HG03457 (cell line): ENCODE measurements around the gene POLE.

Experiments used
- ATAC-seq: cut with Tn5 transposase; IDR thresholded peaks from one replicate; pipeline ENCODE4 v1.9.1; 2021; ENCODE audit warnings: moderate number of reproducible peaks; ENCODE audit not compliant: unreplicated experiment

Gene POLE

DNA sequence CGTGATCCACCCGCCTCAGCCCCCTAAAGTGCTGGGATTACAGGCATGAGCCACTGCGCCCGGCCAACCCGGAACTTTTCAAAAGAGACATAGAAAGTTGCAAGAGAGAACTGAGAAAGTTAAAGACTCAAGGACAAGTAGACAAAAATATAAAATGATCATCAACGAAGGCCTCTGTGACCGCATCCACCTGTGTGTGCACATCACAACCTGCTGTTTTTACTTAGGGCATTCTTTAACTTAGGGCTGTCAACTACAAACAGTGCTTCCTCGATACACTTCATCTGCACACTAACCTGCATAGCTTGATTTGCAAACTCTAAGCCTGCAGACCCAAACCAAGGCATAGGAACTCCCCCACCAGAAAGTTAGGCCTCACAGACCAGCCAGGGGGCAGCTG, 53.7 kb downstream of the POLE start:
- no peak for ATAC-seq

DNA sequence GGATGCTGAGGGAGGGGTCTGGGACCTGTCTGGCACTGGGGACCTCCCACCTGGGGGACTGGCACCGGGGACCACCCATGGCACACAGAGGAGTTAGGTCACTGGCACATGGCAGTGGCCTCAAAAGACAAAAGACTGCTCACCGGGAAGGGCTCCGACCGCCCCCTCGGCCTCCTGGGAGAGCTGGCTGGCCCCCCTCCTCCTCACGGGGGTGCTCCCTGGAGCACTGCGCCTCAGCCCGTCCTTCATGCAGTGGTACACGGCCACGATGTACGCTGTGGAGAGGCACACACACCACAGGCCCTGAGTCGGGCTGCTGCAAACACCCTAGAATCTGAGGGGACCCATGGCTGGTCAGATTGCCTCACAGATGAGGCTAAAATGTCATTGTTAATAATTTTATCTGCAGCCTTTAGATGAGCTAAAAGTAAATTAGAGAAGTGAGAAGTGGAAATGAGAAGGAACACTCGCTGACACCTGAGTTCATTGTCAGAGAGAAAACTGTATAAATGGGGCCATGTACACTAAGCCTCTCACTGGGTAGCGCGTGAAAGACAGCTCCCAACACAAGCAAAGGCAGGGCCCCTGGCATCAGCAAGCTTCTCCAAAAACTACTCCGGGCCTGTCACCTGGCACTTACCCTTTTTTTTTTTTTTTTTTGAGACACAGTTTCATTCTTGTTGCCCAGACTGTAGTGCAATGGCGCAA, 54.5 kb downstream of the POLE start:
- ATAC-seq: no peak

DNA sequence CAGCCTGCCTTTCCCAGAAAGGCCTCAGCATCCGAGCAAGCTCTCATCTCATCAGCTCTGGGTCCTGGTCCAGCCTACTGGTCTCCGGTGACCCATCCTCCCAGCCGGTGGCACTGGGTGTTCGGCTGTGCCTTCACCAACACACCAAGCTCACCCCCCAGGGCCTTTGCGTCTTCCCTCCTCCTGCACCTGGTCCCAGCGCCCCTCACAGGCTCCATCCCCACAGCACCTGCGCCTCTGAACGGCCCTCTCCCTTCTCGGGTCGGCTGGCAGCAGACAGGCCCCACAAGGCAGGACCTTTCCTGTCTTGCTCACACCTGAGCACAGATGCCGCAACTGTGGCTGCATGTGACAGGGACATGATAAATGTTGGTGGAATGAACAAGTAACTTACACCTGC, 55.5 kb downstream of the POLE start:
- no peak for ATAC-seq

GRCh38 chr12:132630672-132631071, 56.5 kb downstream of the POLE start:
- ATAC-seq: no peak

GRCh38 chr12:132629330-132629729, 57.8 kb downstream of the POLE start:
- no peak for ATAC-seq

DNA sequence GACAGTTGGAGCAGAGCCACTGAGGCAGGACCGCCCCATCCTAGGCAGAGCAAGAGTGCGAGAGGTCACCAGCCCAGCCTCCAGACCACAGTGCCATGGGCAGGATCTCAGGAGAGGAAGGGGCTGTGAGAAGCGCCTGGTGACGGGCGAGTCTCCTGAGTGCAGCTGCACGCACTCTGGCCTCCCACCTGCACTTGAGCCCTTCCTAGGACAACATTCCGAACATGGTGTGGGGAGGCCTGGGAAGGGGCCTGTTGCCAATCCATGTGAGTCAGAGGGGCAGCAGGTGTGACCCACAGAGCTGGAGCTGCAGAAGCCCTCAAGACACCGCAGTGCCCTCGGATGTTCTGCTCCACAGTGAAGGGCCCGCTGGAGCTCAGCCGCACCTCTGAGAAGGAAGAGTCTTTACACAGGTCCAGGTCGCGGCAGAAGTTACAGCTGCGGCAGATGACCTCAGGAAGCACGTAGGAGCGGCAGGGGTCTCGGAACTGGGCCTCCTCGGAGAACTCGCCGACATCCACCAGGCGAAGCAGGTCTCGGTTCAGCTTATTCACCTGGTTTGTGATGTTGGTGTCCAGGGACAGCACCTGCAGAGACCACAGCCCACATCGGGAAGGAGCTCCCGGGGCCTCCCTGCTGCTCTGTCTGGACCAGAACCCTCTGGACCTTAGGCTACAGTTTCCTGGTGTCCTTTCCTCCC, 61.3 kb downstream of the POLE start:
- no peak for ATAC-seq

DNA sequence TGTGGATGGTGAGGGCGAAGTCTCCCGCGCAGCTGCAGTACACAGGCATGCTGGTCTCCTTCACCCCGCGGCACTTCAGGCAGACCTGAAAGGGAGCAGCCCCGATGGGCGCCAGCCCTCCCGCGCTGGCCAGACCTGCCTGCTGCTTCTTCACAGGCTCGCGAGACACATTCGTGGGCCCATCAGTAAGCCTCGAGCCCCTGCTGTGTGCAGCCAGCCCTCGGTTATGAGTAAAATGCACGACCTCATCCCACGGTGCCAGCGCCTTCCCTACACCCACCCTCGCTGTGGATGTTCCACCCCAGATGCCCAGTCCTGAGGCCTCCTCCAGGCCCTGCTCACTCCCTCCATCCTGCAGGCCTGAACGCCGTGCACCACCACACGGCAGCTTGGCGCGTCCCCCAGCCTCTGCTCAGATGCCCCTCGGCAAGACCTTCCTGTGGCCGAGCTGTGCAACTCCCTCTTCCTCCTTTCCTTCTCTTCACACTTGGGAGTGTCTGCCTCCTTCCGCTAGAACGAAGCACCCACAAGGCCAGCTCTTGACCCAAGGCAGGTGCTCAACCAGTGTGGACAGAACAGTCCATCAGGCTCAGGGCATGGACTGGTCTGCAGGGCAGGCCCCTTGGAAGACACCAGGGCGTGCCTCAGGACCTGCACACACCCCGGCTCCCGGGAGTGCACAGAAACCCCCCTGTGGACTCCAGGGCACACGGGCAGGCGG, 62.1 kb downstream of the POLE start:
- ATAC-seq: no peak

DNA sequence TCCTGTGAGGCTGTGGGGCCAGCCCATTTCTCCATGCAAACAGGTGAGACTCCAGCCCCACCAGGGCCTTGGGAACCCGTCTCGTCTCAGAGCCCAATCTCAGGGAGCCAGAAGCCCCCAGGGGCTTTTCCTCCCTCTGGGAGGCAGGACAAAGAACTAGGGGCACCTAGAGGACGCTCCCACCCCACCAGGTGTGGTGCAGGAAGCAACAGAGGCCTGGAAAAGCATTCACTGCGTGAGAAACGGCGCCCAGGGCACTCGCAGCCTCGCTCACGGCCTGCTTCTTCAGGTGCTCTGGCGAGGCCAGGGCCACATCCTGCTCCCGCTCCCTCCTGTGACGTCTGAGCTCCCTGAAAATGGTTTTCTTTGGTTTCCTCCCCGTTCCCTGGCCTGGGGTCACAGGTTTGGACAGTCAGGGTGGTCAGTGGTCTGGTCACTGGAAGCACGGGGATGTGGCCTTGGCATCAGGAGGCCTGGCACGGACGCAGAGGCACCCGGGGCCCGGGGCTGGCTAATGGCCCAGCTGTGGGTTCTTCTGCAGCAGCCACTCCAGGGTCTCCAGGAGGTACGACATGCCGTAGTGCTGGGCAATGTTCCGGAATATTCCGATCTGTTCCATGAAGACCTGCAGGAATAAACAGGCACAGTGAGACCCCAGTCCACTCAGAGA, 62.8 kb downstream of the POLE start:
- ATAC-seq: no peak

DNA sequence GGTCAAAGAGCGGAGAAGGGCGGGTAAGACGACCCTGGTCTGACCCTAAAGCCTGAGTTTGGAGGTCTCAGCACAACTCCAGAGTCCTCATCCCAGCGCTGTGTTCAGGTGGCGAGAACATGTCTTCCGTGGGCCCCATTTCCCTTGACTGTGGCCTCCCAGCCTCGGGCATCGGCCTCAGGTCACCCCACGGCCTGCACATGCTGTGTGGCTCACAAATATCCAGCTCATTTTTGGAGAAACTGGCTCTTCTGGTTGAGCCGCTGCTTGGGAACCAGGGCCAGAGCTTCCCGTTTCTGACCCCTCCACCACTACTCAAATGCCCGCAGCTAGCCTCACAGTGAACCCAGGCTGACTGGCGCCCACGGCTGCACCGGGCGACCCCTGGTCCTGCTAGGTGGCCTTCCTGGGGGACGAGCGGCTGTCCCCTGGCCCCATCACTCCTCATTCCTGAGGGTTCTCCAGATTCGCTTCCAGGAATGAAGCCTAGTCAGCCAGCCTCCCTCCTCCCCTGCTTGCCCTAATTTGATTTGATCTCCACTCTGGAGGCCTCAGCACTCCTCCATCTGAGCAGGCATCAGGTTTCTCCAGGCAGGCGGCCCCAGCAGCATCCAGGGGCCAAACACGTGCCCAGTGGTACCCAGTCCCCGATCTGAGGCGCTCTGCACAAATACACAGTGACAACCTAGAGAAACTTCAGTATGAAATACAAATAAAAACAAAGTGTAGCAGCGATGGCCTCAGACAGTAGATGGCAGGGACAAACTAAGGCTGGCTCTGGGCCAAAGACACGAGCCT, 63.9 kb downstream of the POLE start:
- no peak for ATAC-seq

- ATAC-seq: no peak
These were observed 64.6 kb downstream of the POLE start for GRCh38 chr12:132622437-132623071.

DNA sequence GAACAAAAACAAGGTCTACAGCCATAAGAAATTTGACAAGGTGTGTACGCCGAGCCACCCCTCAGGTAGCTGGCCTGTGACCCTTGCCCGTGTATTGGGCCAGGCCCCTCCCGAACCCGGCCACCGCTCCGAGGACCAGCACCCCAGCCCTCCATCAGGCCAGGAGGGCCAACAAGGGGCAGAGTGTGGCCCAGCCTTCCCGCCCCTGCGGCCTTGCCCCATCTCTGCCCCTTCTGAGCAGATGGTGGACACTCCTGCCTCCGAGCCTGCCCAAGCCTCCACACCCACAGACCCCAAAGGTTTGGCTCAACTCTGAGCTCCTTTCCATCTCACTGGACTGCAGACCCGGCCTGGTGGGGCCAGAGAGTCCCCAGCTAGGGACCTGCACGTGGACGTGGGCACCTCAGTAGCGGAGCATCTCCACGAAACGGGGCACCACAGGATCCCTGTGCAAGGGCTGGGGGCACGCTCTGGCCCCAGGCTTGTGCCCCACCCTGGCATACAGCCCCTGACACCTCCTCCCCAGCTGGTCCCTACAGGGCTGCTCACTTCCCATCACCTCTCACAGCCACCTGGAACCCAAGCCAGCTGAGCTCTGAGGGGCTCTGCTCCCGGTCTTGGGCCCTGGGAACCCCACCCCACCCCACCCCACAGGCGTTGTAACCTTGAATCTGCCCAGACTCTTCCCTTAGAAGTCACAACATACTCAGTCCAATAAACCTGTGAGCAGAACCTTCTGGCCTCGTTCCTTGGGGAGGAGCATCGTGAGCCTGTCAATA, 65.3 kb downstream of the POLE start:
- no peak for ATAC-seq

DNA sequence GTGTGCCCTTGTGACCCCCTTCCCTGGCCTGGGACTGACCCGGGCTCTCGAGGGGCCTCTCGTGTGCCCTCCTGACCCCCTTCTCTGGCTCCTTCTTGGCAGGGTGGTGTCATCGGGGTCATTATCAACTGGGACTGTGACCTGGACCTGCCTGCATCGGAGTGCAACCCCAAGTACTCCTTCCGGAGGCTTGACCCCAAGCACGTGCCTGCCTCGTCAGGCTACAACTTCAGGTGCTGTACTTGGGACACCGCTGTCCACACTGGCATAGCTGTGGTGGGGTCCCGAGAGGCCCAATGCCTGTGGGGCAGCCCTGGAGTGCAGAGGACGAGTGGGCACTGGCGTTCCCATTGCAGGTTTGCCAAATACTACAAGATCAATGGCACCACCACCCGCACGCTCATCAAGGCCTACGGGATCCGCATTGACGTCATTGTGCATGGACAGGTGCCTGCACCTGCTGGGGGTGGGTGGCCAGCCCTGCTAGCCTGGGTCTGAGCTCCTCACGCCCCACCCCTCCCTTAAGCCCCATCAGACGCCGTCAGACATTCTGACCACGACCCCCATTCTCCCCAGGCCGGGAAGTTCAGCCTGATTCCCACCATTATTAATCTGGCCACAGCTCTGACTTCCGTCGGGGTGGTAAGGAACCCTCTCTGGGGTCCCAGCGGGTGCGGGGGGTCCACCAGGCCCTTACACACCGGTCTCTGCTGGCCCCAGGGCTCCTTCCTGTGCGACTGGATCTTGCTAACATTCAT, 66.1 kb downstream of the POLE start:
- ATAC-seq: no peak

DNA sequence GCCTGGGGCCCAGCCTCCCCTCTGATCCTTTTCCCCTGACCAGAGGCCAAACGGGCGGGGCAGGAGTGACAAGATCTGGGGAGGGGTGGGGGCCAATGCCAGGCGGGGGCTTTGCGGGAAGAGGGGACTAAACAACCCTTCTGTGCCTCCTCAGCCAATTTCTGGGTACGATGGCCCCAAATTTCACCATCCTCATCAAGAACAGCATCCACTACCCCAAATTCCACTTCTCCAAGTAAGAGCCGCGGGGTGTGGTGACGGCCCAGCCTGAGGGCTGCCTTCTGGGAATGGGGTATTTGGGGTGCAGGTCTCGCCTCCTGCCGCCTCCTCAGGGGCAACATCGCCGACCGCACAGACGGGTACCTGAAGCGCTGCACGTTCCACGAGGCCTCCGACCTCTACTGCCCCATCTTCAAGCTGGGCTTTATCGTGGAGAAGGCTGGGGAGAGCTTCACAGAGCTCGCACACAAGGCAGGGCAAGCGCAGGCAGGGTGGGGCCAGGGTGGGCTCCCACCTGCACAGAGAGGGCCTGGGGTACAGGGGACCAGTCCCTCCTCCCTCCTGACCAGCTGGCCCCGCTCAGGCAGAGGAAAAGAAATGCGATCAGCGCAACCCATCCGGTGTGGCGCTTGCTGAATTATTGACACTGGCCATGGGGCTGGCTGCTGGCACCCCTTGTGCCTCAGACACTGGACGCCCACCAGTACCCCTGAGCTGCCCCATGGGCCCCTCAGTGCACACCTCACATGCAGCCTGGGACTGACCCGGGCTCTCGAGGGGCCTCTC, 66.8 kb downstream of the POLE start:
- ATAC-seq: no peak

DNA sequence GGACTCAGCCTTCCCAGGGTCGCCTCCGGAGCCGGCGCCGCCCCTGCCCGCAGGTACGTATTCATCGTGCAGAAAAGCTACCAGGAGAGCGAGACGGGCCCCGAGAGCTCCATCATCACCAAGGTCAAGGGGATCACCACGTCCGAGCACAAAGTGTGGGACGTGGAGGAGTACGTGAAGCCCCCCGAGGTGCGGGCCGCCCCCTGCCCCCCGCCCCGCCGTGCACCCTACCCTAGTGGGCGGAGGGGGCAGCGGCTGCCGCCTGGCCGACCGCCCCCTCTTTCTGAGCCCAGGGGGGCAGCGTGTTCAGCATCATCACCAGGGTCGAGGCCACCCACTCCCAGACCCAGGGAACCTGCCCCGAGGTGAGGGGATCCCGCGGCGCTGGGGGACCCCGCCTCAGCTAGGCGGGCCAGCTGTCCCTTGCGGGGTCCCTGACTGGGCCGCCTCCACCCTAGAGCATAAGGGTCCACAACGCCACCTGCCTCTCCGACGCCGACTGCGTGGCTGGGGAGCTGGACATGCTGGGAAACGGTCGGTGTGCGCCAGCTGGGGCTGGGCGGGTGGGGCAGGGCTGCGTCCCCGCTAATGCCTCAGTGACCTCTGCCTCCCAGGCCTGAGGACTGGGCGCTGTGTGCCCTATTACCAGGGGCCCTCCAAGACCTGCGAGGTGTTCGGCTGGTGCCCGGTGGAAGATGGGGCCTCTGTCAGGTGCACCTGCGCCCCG, 67.6 kb downstream of the POLE start:
- ATAC-seq: no peak

- no peak for ATAC-seq
These were observed 68.1 kb downstream of the POLE start for GRCh38 chr12:132619071-132619385.

DNA sequence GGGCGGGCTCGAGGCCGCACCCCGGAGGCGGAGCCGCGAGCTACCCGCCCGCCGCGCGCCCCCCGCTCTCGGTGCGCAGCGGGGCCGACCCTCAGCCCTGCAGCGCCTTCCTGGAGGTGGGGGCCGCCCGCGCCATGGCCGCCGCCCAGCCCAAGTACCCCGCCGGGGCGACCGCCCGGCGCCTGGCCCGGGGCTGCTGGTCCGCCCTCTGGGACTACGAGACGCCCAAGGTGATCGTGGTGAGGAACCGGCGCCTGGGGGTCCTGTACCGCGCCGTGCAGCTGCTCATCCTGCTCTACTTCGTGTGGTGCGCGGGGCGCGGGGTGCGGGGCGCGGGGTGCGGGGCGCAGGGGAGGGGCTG, 68.5 kb downstream of the POLE start, which contains the start of gene P2RX2:
P2RX2 (plus strand) TSS at position 94 of the 361 bp plus-strand sequence; CDS start at position 135, 41 bp downstream.
- ATAC-seq: no peak
